NCI-H1694 treated with DMSO at 0.1 percent for 48 hours (cell line): ENCODE measurements around the gene KRTAP5-7.

Source experiments
- DNase-seq: peaks from one replicate; lab custom pipeline; 2025; lab: John Stamatoyannopoulos, UW

KRTAP5-7 gene

GRCh38 chr11:71496421-71496820, 30.6 kb upstream of the KRTAP5-7 start:
- DNase-seq, result no peak

GRCh38 chr11:71498091-71498490, 29.0 kb upstream of the KRTAP5-7 start:
- no peak for DNase-seq

DNA sequence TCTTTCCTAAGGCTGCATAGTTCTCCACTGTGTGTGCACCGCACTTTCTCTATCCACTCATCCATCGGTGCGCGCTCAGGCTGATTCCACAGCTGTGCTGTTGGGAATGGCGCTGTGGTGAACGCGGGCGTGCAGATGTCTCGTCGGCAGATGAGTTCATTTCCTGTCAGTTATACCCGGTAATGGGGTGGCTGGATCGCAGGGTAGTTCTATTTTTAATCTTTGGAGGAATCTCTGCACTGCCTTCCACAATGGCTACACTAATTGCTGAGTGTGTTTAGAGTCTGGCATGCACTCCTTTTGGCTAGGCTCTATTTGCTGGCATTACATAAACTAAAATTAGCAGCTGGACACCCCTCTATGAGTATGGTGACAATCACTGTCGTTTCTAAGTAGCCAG, 27.9 kb upstream of the KRTAP5-7 start:
- no peak for DNase-seq

- DNase-seq, result no peak
Measured at GRCh38 chr11:71499546-71499945, 27.5 kb upstream of the KRTAP5-7 start.

DNA sequence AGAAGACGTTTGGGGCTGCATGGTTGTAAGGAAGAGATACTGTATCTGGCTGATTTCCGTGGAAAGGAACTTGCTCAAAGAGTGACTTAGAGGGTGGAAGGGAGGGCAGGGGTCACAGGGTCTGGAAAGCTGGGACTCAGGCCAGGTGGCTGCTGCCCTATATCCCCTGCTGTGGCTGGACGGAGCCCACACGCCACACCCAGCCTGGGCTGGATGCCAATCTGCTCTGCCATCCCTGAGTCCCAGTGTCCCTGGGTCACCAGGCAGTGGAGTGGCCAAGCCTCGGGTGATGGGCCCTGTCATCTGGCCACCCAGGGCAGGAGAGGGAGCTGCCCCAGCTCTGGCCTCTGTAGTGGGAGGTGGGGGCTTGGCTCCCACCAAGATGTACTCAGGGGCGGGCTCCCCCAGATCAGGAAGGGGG, 26.5 kb upstream of the KRTAP5-7 start:
- DNase-seq, result no peak

DNA sequence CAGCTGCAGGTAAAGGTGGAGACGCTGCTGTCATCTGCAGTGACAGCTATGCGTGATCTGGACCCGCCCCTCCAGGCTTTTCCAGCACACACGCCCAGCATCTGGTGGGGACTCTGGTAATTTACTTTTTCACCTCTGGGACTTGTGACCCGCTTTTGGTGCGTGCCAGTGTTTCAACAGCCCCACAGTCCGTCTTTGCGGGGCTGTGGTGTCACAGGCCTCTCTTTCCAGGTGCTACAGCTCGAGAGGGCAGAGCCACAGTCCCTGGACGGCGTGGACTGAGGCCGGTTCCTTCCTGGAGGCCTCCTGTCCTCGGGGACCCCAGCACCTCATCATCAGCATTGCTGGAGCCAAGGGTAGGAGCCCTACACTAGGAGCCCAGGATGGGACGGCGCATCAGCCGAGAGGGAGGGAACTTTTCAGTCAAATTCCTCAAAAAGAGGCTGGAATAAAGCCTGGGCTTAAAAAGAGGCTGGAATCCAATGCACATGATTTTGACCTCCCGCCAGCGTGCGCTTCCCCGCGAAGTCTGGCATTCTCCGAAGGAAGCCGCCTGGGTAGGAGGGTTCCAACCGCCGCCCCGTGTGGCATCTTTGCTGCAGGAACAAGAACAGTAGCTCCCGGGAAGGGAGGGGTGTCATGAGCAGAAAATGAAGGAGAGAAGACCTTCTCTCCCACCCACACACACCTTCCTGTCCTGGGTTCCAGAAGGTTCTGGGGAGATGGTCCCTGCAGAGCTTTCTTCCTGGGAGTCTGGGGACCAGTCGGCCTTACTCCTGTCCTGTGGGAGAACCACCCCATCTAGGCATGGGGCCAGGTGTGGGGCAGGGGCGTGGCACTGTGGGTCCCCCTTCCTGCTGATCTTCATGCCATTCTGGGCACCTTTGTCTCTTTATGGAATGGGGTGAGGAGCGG, 25.7 kb upstream of the KRTAP5-7 start:
- no peak for DNase-seq

- no peak for DNase-seq
Measured at GRCh38 chr11:71502026-71502425, 25.0 kb upstream of the KRTAP5-7 start.

- no peak for DNase-seq
Measured at GRCh38 chr11:71502871-71503435, 24.1 kb upstream of the KRTAP5-7 start.

GRCh38 chr11:71504531-71504930, 22.5 kb upstream of the KRTAP5-7 start:
- DNase-seq, result no peak

DNA sequence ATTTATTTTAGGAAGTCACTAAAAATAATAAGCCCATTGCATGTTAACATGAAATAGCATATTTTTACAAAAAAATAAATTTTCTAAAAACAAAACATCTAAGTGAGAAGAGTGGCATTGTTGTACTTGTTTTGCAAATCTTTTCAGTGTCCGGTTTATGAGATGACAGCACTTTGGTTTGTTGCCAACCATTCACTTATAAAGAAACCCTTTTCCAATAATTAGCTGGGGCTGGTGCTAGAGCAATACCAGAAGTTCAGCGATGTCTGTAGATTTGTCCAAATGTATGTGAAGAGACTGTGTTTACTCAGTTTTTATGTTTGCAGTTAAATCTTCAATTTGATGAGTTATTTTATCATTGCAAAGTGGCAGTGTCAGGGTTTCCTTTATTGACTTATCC, 22.1 kb upstream of the KRTAP5-7 start:
- no peak for DNase-seq

DNA sequence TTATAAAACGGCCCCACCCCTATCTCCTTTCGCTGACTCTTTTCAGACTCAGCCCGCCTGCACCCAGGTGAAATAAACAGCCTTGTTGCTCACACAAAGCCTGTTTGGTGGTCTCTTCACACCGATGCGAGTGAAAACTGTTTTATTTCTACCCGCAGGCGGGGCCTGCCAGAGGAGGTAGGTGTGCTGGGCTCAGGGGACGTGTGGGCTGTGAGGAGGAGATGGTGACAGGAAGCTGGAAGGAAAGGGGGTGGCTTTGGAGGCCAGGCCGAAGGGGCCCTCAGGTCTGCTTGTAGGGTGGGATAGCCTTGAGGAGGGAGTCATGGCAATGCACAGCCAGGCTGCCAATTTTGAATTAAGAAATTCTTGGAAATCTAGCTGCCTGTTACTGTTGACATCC, 21.3 kb upstream of the KRTAP5-7 start:
- no peak for DNase-seq

DNA sequence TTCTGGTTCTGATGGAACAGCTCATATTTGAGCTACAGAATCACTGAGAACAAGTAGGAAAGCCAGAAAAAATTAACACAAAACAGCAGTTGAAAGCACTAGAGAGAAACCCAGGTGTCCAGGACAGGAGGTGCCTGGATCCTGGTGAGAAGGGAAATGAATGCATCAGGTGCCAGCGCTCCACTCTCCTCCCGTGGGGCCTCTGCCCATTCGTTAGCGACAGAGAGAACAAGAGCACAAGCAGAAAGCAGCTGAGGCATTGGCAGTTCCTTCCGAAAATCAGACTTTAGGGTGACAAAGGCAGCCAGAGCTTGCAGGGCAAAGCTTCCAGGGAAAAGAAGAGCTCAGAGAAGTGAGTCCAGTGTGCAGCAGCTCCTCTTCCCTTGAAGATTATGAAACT, 20.0 kb upstream of the KRTAP5-7 start:
- no peak for DNase-seq

DNA sequence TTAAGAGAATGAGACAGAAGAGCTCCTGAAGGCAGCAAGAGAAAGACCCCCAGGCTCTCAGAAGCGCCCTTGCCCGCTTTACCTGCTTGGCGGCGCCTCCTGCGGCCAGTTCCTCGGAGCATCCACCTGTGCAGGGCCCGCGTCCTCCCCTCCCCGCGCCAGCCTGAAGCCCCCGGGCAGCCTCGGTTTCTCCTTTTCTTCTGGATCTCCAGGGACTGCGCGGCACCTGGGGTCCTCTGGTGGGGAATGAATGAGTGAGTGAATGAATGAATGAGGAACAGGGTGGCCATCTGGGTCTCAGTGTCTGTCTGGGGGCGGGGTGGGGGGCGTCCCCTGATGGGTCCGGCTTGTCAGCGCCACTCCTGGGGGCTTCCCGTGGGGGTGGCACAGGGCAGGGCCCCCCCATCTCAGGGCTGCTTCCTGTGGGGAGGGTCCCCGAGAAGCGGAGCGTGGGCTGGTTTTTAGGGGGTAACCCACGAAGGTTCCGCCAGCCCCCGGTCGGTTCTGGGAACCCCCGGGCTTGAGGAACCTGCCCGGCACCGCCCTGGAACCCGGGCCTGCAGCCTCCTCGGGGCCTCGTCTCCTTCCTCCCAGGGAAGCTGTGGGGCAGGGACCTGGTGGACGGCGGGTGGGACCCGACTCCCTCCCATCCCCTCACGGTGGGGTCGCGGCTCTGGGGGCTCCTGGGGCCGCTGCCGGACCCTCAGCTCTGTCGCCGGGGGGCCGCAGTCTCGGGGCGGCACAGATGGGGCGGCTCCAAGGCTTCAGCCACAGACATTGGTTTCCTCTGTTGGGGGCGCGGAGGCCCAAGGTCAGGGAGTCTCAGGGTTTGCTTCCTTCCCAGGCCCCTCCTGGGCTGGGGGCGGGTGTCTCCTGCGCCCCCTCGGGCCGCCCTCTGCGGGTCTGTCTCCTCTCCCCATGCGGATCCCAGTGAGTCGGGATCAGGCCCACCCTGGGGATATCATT, 8.3 kb upstream of the KRTAP5-7 start:
- no peak for DNase-seq

DNA sequence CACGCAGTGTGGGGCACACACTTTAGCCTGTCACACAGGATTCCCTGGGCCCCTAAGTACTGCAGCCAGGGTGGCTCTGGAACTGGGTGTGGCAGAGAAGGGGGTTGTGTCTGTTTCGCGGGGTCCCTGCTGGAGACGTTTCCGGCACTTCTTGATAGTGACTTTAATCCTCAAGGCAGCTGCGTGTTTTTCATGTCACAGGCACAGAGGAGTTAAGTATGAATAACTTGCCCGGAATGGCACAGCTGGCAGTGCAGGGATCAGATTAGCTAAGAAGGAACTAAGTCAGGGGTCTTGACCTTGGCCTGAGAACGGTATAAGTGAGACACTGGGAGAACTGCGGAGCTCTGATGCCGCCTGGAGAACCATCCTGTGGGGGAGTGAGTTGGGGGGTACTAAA, 7.5 kb upstream of the KRTAP5-7 start:
- DNase-seq, result no peak

DNA sequence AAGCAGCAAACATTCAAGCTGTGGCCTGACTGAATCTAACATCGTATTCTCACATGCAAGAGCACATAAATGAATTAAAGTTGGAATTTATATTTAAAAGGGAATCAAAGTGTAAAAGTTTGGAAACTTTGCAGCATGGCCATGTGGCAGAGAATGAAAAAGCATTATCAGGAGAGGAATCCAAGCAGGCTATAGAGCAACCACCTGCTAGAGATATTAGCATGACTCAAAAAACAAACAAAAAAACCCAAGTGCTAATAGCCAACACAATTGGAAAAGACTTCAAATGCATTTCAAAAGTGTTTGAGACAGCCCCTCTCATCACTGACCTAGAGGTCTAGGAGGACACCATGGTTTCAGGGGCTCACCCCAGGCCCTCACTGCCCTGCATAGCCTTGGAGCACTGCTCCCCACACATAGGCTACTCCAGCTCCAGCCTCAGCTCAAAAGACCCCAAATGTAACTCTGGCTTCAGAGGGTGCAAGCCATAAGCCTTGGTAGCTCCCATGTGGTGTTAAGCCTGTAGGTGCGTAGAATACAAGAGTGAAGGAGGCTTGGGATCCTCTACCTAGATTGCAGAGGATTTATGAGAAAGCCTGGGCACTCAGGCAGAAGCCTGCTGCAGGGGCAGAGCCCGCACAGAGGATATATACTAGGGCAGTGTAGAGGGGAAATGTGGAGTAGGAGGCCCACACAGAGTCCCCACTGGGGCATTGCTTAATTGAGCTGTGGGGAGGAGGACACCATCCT, 1.7 kb upstream of the KRTAP5-7 start:
- no peak for DNase-seq

DNA sequence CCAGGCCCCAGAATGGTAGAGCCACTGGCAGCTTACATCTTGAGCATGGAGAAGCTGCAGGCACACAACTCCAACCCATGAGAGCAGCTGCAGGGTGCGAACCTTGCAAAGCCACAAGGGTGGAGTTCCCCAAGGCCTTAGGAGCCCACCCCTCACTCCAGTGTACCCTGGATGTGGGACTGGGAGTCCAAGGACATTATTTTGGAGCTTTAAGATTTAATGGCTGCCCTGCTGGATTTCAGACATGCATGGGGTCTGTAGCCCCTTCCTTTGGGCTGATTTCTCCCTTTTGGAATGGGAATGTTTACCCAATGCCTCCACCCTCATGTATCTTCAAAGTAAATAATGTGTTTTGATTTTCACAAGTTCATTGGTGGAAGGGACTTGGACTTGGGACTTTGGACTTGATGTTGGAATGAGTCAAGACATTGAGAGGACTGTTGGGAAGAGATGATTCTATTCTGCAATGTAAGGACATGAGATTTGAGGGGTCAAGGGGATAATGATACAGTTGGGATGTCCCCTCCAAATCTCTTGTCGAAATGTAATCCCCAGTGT, 1.1 kb upstream of the KRTAP5-7 start:
- DNase-seq, result no peak

- DNase-seq, result no peak
Measured at GRCh38 chr11:71527576-71528210, 626 bp downstream of the KRTAP5-7 start.

- no peak for DNase-seq
Measured at GRCh38 chr11:71530602-71531001, 3.5 kb downstream of the KRTAP5-7 start.

DNA sequence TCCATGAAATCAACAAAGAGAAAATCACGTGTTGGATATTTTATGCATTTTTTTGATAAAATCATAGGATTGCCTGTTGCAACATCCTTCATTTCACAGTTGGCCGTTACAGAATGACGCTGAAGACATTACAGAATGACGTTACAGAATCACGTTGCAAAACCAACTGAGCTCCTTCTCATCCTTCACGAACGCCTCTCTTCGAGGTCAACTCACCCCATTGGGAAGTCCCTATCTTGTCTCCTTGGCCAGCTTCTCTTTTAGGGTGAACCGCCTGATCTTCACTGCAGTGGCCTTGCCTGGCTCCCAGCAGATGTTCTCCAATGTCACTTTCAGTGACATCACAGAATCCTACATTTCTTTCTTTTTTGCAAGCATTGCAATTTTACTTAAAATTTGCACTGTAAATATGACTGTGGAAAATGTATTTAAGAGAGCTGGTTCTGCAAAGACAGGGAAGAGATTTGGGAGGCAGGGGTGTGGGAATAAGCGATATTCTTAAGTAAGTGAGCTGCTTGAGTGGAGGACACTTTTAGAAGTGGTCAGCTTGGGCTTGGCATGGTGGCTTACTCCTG, 5.1 kb downstream of the KRTAP5-7 start:
- DNase-seq, result no peak
